LNCaP clone FGC (cell line): ENCODE data around the gene ITGB5.

Source experiments
- DNase-seq: peaks from one replicate; pipeline ENCODE4 v3.0.0-alpha.2; 2011; ENCODE audit warnings: low read depth
- H3K4me3 ChIP-seq: 2 replicates; pipeline ENCODE4 v1.5.1; 2011; ENCODE audit warnings: mild to moderate bottlenecking, low read depth, low read length, control low read depth
- CTCF ChIP-seq: IDR thresholded peaks from 2 replicates; pipeline ENCODE4 v1.5.1; 2012; ENCODE audit warnings: mild to moderate bottlenecking; ENCODE audit not compliant: control insufficient read depth, insufficient read depth; ENCODE audit errors: extremely low read depth

Gene ITGB5

GRCh38 chr3:124799676-124800075 is 87.5 kb downstream of the ITGB5 start:
- no peak overlapping the region for H3K4me3 ChIP-seq
- TF ChIP-seq CTCF: no peak
- DNase-seq: no peak

- TF ChIP-seq CTCF: no peak
- no peak overlapping the region for H3K4me3 ChIP-seq
- DNase-seq: no peak
Measured at GRCh38 chr3:124797426-124797945, 89.7 kb downstream of the ITGB5 start.

- no peak for DNase-seq
- no peak overlapping the region for H3K4me3 ChIP-seq
- no peak for TF ChIP-seq CTCF
Measured at GRCh38 chr3:124796477-124796876, 90.7 kb downstream of the ITGB5 start.

- H3K4me3 ChIP-seq: no peak overlapping the region
- no peak for DNase-seq
- no peak for TF ChIP-seq CTCF
Measured at GRCh38 chr3:124793054-124793739, 94.0 kb downstream of the ITGB5 start.

- no peak for TF ChIP-seq CTCF
- H3K4me3 ChIP-seq: no peak overlapping the region
- no peak for DNase-seq
Measured at GRCh38 chr3:124792341-124793040, 94.7 kb downstream of the ITGB5 start.

- DNase-seq: no peak
- TF ChIP-seq CTCF: no peak
Measured at GRCh38 chr3:124791639-124792151, 95.5 kb downstream of the ITGB5 start.

More at GRCh38 chr3:124791639-124792151, 95.5 kb downstream of the ITGB5 start:
- no peak overlapping the region for H3K4me3 ChIP-seq
